OCI-M2 (cell line): ENCODE measurements around the gene CLDN3.
"Not testable (repeated sequence)": the region's sequence is repeated elsewhere in the genome, so short reads cannot be mapped to it uniquely, and the experiment has no call there.

Experiments used
- DNase-seq: peaks from one replicate; lab custom pipeline; 2025; ENCODE audit not compliant: unreplicated experiment; lab: John Stamatoyannopoulos, UW

CLDN3 gene, protein sequence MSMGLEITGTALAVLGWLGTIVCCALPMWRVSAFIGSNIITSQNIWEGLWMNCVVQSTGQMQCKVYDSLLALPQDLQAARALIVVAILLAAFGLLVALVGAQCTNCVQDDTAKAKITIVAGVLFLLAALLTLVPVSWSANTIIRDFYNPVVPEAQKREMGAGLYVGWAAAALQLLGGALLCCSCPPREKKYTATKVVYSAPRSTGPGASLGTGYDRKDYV

DNA sequence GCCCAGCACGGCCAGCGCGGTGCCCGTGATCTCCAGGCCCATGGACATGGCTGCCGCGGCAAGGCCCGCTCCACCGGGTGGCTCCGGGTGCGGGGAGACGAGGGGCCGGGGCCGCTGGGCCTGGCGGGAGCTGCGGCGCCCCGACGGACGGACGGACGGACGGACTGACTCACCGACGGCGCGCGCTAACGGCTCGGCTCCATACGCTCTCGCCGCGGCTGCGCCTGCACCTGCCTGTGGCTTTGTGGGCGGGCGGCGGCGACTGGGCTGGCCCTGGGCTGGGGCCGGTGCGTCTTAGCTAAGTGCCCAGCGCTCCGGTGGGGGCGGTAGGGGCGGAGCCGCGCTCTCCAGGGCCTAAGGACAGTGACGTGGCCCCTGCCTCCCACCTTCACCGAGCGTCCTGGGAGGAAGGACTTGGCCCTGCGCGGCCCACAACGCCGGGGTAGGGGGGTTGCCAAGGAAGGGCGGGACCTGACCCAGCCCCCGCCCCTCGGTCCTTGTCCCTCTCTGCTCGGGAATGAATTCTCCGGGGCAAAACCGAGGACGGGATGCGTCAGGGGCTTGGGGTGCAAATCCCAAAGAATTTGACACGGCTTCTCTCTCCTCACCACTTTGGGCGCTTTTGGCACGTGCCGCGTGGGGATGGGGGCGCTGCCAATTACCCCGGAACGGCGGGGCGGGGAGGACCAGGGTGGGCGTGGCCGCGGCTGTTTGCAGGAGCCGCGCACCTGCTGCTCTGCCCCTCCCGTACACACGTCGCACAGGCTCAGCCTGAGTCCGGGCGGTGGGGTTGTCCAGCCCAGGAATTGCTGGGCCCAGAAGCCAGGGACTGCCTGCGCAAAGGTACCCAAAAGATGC is at the start of gene CLDN3:
CLDN3 (minus strand) TSS at position 269 of the 858 bp plus-strand sequence; CDS start at position 48, 221 bp downstream.
- DNase-seq = no peak

DNA sequence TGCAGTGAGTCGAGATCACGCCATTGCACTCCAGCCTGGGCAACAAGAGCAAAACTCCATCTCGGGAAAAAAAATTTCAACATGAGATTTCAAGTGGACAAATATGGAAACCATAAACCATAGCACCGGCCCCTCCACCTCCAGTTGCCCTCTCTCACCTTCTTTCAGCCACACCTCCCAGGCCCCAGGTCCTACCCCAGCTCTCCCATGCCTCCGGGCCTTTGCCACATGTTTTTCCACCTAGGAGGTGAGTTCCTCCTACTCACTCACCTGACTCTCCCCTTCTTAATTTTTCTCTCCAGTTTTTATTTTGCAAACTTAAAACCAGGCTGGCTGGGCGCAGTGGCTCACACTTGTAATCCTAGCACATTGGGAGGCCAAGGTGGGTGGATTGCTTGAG is 47.1 kb upstream of the CLDN3 start:
- DNase-seq = no peak

DNA sequence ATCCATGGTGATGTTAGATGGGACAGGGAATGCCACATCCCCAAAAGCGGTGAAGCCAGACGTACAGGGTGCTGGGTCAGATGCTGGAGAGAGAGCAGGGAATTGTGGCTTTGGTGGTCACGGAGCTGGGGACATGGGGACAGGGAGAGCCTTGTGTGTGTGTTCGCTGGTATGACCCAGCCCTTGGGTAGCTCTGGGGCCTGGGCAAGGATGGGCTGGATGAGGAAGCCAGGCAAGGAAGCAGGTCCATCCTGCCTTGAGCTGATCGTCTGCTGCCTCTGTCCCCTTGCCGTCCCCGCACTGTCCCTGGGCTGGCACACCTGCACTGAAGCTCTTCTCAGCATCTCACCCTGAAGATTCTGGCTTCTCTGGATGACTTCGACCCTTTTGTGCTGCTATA is 45.4 kb upstream of the CLDN3 start:
- no peak for DNase-seq

DNA sequence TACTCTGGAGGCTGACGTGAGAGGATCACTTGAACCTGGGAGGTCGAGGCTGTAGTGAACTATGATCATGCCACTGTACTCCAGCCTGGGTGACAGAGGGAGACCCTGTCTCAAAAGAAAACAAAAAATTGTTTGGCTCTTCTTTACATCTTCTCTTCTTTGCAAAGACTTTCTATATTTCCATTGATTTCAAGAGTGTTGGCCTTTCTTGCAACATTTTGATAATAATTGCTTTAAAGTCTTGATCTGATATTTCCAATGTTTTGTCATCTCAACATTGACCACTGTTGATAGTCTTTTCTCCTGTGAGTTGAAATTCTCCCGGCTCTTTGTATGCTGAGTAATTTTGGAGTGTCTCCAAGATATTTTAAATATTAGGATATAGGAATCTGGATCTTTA is 42.9 kb upstream of the CLDN3 start:
- DNase-seq = no peak

DNA sequence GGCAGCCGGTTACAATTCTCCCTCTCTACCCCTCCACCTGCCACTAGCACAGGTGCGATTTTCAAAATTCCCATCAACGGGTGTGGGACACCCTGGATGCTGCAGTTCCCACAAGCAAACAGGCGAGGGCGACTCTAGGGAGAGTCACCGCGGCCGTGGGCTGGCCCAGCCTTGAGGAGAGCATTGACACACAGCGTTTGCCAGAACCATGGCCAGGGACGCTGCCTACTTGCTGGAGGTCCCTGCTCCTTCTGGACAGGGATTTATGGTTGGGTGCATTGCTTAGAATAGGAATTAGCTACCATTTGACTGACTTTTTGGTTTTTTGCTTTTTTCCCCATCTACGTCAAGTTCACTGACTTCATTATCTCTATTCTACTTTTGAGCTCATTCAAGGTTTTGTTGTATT is 41.7 kb upstream of the CLDN3 start:
- no peak for DNase-seq

DNA sequence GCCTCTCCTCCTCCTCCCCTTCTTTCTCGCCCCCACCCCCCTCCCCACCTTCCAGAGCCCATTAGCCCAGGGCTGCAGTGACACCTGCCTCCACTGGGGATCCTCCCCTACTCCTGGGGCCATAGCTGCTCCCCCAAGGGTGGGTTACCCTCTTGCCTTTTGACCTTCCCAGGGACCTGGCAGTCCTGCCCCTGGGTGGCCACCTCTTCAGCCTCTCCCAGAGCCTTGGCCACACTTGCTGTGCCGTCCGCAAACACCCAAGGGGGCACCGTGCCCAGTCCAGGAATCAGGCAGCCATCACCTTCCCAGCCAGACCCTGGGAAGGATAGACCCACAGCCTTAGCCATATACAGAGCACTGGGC is 40.9 kb upstream of the CLDN3 start:
- DNase-seq = no peak

DNA sequence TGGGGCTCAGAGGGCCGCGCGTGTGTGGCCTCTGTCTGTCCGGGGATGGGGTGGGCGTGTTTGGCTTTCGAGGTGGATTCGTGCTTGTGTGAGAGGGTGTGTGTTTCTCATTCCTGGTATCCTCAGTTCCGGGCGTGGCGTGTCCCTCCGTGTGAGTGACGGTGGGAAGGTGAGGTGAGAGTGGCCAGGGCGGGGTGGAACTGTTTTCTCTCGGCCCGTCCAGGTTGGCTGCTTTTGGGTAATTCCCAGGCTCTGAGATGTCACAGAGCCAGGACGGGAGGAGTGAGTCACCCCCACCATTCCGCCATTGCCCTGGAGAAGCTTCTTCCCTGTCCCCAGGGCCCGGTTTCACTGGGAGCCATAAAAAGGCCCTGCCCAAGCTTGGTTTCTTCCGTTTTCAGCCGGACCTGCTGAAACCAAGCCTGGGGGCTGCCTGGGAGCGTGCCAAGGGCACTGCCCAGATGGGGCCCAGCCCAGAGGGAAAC is 39.4 kb upstream of the CLDN3 start:
- no peak for DNase-seq

DNA sequence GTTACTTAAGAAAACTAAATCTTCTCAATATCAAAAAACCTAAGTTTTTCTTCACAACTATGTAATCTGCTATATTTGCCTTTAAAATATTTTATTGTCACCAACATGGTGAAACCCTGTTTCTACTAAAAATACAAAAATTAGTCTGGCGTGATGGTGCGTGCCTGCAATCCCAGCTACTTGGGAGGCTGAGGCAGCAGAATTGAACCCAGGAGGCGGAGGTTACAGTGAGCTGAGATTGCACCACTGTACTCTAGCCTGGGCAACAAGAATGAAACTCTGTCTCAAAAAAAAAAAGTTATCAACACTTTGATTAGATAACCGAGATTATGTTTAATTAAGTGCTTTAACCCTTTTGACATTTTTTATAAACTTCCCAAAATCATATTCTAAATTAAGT is 32.4 kb upstream of the CLDN3 start:
- DNase-seq = no peak

DNA sequence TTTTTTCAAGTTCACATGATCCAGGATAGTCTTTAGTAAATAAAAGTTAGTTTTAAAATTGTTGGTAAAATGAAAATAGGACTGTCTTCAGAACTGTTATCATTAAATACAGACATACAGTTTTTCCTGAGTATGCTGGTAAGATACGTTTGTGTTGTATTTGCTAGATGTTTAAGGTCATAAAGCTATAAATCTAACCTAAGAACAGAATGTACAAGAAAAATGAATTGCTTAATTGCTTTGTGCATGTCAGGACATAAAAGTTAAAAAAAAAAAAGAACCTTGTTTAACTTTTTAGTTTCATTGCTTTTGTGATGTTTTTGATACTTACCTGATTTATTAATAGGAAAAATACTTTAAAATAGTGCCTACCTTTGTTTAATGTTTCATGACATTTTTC is 31.5 kb upstream of the CLDN3 start:
- DNase-seq = no peak

DNA sequence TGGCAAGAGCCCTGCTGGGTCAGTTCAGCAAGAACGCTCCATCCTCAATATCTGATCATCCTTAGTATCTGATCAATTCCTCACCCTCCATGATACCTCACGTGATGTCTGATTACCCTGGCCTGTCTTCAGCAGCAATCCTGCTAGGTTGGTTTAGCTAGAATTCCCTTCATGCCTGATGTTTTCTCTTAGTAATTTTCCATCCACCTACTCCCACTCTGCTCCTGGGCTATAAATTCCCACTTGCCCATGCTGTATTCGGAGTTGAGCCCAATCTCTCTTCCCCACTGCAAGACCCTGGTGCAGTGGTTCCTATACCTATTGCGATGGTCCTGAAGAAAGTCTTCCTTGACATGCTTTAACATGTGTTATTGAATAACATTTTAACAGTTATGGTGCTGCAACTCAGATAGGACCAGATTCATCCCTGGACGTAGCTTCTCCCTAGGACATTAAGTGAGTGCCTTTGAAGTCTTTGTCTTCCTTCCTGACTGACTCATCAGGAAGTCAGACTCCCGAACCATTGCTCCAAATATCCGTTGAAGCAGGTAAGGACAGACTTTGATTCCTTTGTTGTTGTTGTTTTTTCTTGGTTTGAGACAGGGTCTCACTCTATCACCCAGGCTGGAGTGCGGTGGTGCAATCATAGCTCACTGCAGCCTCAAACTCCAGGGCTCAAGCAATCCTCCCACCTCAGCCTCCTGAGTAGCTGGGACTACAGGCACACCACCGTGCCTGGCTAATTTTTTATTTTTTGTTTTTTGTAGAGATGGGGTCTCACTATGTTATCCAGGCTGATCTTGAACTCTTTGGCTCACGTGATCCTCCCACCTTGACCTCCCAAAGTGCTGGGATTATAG is 29.4 kb upstream of the CLDN3 start:
- no peak for DNase-seq

DNA sequence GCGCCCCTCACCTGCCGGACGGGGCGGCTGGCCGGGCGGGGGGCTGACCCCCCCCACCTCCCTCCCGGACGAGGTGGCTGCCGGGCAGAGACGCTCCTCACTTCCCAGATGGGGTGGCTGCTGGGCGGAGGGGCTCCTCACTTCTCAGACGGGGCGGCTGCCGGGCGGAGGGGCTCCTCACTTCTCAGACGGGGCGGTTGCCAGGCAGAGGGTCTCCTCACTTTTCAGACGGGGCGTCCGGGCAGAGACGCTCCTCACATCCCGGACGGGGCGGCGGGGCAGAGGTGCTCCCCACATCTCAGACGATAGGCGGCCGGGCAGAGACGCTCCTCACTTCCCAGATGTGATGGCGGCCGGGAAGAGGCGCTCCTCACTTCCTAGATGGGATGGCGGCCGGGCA is 27.1 kb upstream of the CLDN3 start:
- DNase-seq = not testable (repeated sequence)

DNA sequence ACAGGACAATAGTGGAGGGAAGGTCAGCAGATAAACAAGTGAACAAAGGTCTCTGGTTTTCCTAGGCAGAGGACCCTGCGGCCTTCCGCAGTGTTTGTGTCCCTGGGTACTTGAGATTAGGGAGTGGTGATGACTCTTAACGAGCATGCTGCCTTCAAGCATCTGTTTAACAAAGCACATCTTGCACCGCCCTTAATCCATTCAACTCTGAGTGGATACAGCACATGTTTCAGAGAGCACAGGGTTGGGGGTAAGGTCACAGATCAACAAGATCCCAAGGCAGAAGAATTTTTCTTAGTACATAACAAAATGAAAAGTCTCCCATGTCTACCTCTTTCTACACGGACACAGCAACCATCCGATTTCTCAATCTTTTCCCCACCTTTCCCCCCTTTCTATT is 26.6 kb upstream of the CLDN3 start:
- DNase-seq = not testable (repeated sequence)

DNA sequence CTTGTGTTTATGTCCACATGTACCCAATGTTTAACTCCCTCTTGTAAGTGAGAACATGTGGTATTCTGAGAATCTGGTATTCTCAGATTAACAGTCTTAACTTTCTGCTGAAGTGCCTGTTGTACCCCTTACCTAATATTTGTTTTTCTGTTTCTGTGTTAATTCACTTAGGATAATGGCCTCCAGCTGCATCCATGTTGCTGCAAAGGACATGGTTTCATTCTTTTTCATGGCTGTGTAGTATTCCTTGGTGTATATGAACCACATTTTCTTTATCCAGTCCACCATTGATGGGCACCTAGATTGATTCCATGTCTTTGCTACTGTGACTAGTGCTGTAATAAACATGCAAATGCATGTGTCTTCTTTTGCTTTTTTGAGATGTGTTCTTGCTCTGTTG is 25.1 kb upstream of the CLDN3 start:
- DNase-seq = not testable (repeated sequence)

DNA sequence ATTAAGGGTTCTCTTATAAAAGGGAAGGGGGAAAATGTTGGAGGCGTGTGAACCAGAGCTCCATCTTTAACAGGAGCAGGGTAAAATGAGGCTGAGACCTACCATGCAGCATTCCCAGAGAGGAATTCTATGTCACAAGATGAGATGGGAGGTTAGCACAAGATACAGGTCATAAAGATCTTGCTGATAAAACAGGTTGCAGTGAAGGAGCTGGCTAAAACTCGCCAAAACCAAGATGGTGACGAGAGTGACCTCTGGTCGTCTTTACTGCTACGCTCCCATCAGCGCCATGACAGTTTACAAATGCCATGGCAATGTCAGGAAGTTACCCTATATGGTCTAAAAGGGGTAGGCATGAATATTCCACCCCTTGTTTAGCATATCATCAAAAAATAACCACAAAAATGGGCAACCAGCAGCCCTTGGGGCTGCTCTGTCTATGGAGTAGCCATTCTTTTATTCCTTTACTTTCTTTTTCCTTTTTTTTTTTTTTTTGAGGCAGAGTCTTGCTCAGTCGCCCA is 21.2 kb upstream of the CLDN3 start:
- not testable (repeated sequence) for DNase-seq

DNA sequence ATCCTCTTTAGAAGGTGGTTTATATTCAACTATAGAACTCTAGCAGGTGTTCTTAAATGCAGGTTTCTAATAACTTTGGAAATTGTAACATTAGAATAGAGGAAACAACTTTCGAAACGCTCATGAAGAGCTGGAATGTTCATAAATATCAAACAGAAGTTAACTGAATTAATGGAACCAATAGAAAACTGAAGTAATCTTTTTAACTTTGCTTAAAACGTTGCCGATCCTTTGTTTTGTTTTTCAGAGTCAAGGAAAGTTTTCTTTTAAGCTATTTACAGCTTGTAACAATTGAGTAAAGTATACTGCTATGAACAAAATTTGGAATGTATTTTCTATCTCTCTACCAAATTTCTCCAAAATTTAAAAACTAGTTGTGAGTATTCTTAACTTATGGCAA is 19.0 kb upstream of the CLDN3 start:
- no peak for DNase-seq

DNA sequence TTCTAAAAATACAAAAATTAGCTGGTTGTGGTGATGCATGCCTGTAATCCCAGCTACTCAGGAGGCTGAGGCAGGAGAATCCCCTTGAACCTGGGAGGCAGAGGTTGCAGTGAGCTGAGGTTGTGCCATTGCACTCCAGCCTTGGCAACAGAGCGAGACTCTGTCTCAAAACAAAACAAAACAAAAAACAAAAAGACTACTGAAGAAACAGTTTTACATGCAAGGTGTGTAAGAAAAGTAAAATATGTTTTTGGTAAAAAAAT is 17.6 kb upstream of the CLDN3 start:
- DNase-seq = not testable (repeated sequence)

DNA sequence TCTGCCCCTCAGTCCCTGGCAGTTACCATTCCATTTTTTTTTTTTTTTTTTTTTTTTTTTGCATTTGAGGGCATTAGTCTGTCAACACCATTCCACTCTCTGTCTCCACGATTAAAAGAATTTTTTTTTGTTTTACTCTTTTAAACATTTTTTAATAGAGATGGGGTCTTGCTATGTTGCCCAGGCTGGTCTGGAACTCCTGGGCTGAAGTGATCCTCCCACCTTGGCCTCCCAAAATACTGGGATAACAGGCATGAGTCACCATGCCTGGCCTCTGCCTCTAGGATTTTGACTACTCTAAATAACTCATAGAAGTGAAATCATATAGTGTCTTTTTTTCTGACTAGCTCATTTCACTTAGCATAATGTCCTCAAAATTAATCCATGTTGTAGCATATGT is 16.5 kb upstream of the CLDN3 start:
- no peak for DNase-seq

DNA sequence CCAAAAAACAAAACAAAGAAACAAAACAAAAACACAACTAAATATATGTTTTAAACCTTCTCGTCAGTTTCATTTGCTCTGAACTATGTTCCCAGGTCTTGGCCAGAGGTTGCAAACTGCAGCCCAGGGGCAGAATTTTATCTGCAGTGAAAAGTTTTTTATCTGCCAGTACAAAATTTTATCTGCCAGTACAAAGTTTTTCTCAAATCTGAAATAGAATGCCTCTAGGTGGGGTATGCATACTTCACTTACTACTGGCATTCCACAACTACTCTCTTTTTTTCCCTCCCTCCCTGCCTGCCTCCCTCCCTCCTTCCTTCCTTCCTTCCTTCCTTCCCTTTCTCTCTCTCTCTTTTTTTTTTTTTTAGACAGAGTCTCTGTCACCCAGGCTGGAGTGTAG is 9.4 kb upstream of the CLDN3 start:
- DNase-seq = no peak

DNA sequence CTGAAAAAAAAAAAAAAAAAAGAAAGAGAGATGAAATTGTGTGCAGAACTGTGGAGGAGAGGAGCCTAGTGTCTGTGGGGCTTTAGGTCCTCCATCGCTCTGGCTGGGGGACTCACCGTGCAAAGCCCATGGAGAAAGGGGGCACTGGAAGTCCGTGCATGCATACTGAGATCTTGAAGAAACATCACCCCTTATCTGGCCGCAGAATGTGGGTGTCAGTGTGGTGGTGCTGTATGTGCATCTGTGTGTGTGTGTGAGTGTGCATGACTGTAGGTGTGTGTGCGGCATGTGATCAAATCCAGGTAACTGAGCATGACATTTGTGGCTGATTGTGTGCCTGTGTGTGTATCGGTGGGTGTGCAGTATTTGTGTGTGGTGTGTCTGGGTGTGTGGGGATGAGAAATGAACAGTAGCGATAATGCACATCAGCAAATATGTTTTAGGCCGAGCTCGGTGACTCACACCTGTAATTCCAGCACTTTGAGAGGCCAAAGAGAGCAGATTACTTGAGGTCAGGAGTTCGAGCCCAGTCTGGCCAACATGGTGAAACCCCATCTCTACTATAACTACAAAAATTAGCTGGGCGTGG is 8.8 kb upstream of the CLDN3 start:
- no peak for DNase-seq

DNA sequence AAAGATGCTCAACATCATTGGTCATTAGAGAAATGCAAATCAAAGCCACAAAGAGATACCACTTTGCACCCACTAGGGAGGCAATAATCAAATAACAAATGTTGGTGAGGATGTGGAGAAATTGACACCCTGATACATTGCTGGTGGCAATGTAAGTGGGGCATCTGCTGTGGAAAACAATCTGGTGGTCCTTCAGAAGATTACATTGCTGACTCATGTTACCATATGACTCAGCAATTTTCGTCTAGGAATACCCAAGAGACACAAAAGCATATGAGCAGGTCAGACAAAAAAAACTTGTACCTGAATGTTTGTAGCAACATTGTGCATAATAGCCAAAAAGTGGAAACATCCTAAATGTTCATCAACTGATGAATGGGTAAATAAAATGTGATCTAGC is 4.9 kb upstream of the CLDN3 start:
- no peak for DNase-seq
